C1 segment of cervical spinal cord (tissue), 14 donors: ENCODE measurements around the gene GALK2.
"Not testable (repeated sequence)": the region's sequence is repeated elsewhere in the genome, so short reads cannot be mapped to it uniquely, and the experiment has no call there.

Experiments used
- DNase-seq, 14 donors: peaks; one replicate each; lab custom pipeline; 2025; lab: John Stamatoyannopoulos, UW

Gene GALK2

GRCh38 chr15:49215768-49216739, 46.0 kb downstream of the GALK2 start:
- no peak for DNase-seq

- DNase-seq, result no peak
These were observed 53.7 kb downstream of the GALK2 start for GRCh38 chr15:49223536-49224274.

- peak in 1 of 14 donors; percentile 3 for DNase-seq
These were observed 55.7 kb downstream of the GALK2 start for GRCh38 chr15:49225572-49226281.

- DNase-seq, result no peak
These were observed 57.6 kb downstream of the GALK2 start for GRCh38 chr15:49227602-49228001.

- DNase-seq, result no peak
These were observed 59.9 kb downstream of the GALK2 start for GRCh38 chr15:49229922-49230321.

GRCh38 chr15:49232236-49232806, 62.3 kb downstream of the GALK2 start:
- no peak for DNase-seq

- DNase-seq, result peak in 10 of 14 donors; percentile 7 to 74 (median 22)
These were observed 65.5 kb downstream of the GALK2 start for GRCh38 chr15:49235446-49236124.

- no peak for DNase-seq
These were observed 66.8 kb downstream of the GALK2 start for GRCh38 chr15:49236869-49237268.

- no peak for DNase-seq
These were observed 68.3 kb downstream of the GALK2 start for GRCh38 chr15:49238342-49238741.

GRCh38 chr15:49239105-49239504, 69.1 kb downstream of the GALK2 start:
- DNase-seq, result no peak

- no peak for DNase-seq
These were observed 72.8 kb downstream of the GALK2 start for GRCh38 chr15:49242820-49243219.

- no peak for DNase-seq
These were observed 77.6 kb downstream of the GALK2 start for GRCh38 chr15:49247556-49248110.

GRCh38 chr15:49248291-49248690, 78.2 kb downstream of the GALK2 start:
- no peak for DNase-seq

GRCh38 chr15:49255966-49256759, 86.1 kb downstream of the GALK2 start:
- DNase-seq, result no peak

- DNase-seq, result not testable (repeated sequence)
These were observed 95.1 kb downstream of the GALK2 start for GRCh38 chr15:49265117-49265516.

GRCh38 chr15:49265911-49266310, 95.9 kb downstream of the GALK2 start:
- no peak for DNase-seq

GRCh38 chr15:49270541-49271421, 100.7 kb downstream of the GALK2 start:
- no peak for DNase-seq

GRCh38 chr15:49273734-49274318, 103.8 kb downstream of the GALK2 start:
- no peak for DNase-seq
